HG02943 (cell line): Measurements from ENCODE around the gene ITPKB.
A peak's percentile ranks its signal among the peaks of the same experiment; 100 is the strongest.

Experiments used
- ATAC-seq: cut with Tn5 transposase; IDR thresholded peaks from one replicate; pipeline ENCODE4 v1.9.1; 2021; ENCODE audit warnings: mild to moderate bottlenecking, low read depth, moderate library complexity; ENCODE audit not compliant: unreplicated experiment

The ITPKB gene

DNA sequence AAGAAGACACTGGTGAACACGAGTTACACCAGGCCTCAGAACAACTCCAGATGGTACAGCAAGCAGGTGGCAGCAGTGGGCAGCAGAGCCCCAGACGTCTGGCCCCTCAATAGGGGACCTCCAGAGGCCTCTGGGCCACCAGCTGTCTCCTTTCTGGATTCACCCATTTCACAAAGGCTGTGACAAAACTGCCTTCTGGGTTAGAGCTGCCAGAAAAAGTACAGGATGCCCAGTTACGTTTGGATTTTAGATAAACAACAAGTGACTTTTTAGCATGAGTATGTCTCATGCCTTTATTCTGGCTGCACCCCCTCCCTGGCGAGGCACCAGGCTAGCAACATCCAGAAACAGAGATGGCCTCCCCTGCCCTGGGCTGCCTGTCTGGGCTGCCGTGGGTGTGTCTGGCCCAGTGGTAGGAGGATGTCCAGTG, 30.1 kb downstream of the ITPKB start:
- ATAC-seq, result no peak

DNA sequence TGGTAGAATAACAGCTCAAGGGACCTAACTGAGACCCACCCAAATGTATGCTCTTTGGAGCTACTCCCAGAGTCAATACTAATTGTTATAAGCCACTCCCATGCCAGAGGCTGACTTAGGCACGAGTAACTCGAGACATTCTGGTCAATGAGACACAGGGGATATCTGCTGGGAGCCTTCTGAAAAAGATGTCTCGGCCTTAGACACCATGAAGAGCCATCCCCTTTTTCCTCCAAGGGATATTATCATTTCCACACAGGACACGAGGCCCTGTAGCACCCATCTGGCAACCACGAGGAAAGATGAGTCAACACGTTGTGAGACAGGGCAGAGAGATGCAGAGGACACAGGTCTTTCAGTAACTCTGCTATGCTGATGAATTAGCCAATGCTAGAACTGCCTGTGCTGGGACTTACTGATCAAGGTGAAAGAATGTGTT, 30.7 kb downstream of the ITPKB start:
- no peak for ATAC-seq

DNA sequence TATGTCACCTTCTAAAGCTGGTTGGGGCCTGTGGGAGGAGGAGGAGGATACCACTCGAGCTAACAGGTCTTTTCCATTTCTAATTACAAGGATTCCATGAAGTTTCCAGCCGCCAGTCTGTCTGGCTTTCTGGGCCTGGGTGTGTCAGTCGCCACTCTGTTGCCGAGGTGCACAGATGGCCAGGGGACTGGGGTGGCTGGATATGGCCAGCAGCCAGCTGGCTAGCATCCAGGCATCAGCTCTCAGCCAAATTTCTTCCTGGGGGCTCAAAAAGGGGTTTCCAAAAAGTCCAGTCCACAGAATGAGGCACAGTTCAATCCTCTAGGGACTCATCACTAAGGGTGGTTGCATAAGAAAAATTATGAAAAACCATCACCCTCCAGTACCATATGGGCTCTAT, 32.4 kb downstream of the ITPKB start:
- ATAC-seq, result no peak

GRCh38 chr1:226704169-226704937, 34.7 kb downstream of the ITPKB start:
- ATAC-seq, result no peak

DNA sequence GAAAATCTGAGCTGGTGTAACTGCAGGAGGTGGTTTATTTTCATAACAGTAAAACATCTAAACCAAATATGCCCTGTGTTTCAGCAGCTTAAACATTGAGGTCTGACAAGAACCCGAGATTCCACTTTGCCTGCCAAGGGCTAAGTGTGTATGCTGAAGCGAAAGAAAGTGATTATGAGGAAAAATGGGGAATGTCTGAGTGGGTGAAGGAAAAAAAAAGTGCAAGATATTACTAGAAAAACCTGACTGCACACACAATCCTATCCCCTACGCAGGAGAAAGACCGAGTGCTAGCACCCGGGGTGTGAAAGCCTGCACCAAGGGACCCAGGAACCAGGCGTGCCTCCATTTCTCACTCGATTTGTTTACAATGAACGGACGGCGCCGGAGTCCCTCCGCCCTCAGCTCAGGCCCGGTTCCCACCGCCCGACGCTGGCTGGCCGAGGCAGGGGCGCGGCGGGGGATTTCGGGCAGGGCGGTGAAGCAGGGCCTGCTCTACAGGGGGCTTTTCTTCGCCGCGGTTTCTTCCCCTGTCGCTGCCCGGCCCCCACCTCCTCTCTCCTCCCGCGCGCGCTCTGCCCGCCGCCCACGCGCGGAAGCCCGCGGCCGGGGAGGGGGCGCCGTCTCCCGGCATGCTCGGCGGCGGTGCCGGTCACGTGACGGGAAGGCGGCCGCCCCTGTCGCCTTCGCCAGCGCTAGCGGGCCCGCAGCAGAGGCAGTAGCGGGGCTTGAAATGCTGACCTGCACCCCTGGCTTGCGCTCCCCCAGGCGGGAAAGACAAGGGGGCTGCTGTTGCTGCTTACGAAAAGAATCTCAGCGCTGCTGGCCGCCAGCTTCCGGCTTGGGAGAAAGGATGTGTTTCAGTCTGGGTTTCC, 35.9 kb downstream of the ITPKB start:
- ATAC-seq, result peak; percentile 72

- no peak for ATAC-seq
Measured at GRCh38 chr1:226702318-226702956, 36.6 kb downstream of the ITPKB start.

- no peak for ATAC-seq
Measured at GRCh38 chr1:226700861-226701260, 38.2 kb downstream of the ITPKB start.

DNA sequence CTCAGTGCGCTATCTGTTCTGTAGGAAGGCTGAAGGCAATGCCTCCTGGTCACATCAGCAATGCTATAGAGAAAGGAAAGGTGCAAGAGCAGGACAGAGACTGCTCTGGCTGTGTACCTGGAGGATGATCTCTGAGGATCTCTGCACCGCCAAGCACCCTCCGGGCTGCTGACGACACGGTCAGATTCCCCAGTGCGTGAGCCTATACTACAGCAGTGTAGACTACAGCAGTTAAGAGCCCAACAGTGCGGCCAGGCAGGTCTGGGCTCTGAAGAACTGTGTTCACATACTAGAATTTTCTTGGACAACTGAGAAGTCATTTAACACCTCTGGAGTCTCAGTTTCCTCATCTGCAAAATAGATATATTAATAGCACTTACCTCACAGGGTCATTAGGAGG, 39.9 kb downstream of the ITPKB start:
- no peak for ATAC-seq

DNA sequence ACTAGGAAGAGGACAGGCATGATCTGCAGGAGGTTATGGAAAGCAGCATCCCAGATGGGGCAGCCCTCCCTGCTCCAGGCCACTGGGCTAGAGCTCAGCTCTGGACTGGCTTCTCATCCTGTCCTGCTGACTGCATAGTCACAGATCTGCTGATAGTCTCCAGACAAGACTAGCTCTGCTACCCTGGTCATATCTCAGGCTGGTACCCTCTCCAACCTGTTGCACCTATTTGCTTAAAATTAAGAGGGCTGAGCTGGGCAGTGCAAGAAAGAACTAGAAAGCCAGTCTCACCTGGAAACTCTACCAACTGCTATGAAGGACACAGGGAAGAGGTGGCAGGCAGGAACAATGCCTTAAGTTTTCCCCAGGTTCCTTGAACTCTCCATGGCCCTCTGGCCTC, 40.4 kb downstream of the ITPKB start:
- ATAC-seq, result no peak

- no peak for ATAC-seq
Measured at GRCh38 chr1:226697929-226698544, 41.0 kb downstream of the ITPKB start.

GRCh38 chr1:226697151-226697928, 41.7 kb downstream of the ITPKB start:
- no peak for ATAC-seq

DNA sequence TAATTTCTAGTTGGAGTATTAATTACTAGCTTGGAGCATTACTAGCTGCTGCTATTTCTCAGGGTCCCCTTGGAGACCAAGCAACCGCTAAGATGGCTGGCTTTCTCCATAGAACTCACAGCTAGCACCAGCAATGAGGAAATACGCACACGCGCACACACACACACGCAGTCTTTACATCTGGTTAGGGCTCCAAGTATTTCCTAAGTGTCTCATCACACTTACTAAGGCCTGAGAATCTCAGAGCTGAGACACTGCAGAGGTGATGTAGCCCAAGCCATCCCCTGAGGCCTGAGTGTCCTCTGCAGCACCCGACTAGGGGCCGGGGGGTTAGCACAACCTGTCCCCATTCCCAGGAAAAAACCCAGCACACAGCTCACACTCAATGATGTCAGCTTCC, 42.5 kb downstream of the ITPKB start:
- ATAC-seq, result no peak

- ATAC-seq, result no peak
Measured at GRCh38 chr1:226695335-226695900, 43.7 kb downstream of the ITPKB start.

GRCh38 chr1:226692823-226693222, 46.3 kb downstream of the ITPKB start:
- no peak for ATAC-seq

DNA sequence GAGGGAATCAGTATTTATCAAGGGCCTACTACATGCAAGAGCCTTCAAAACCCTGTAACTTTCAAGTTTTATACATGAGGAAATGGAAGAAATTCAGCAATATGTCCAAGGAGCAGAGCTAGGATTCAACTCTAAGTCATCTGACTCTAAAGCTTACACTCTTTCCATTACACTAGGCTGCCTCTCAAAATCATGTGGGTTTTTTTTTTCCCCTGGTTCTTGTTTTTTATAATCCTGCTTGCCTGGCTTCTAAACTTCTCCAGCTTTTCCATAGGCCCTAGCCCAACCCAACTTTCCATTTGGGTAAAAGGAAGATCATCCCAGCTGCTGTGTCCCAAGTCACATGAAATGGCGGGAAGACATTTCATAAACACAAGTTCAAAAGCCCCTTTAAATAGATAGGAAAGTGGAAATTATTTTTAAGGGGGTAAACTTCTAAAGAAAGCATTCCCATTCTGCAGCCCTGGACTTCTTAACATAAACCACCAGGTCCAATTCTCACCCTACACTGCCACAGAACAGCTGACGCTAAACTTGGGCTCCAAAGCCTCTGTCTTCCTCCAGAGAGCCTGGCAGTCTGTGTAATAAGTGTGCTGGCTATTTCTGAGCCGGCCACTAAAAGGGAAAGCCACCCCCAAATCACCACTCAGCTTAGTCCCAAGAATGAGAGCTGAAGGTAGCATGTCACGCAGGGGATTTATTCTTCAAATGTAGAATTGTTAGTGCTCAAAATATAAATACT, 46.9 kb downstream of the ITPKB start:
- ATAC-seq, result no peak

GRCh38 chr1:226691247-226691646, 47.8 kb downstream of the ITPKB start:
- no peak for ATAC-seq

DNA sequence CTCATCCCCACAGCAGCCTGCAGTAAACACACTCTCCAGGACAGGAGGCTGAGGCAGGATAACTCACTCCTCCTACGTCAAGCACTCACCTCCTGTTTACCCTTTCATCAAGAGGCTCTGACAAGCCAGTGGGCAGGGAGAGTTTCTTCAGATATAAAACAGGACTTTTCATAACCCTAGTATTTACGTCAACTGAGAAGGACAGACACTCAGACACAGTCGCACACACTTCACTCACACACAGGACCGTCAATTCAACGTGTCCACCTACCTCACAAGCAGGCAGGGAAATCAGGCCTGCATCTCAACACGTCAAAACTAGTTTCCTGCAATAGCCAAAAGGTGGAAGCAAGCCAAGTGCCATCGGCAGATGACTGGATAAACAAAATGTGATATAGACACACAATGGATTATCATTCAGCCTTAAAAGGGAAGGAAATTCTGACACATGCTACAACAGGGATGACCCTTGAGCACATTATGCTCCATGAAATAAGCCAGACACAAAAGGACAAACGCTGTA, 48.6 kb downstream of the ITPKB start:
- ATAC-seq, result no peak

GRCh38 chr1:226688808-226689207, 50.3 kb downstream of the ITPKB start:
- no peak for ATAC-seq
